ENCODE measurements around the gene ITGA4. TPM values are rescaled to one million over a fixed set of nuclear protein-coding genes. Genes with fewer than 3 reads are reported as not detected.

The ITGA4 gene
- total RNA-seq, 4 donors from 2014 or later, result 3.2 to 7.0 (median 4.6) TPM

GRCh38 chr2:181420259-181421130 is 36.7 kb upstream of the ITGA4 start:
- no peaks in the 10 kb centered on the region for H3K36me3 ChIP-seq
- no peaks in the 10 kb centered on the region for H3K27me3 ChIP-seq
- TF ChIP-seq EP300 (IDR thresholded peaks at IDR 0.05) (no peak), CTCF (IDR thresholded peaks at IDR 0.05) (no peak), POLR2A (IDR thresholded peaks at IDR 0.05) (no peak), POLR2AphosphoS5 (IDR thresholded peaks at IDR 0.05) (no peak)
- no peak overlapping the region for H3K4me3 ChIP-seq
- H3K9me3 ChIP-seq, result no peaks in the 10 kb centered on the region
- no peaks in the 10 kb centered on the region for H3K4me1 ChIP-seq
- no peak overlapping the region for H3K27ac ChIP-seq
- WGBS, 2 donors (ENCODE audit: low coverage in 1 of 2), result 79% methylated on average over 6 of the region's 6 CpGs; no CpG with 5 or more reads in 1 of the 2 donors
- no peak for ATAC-seq

- WGBS, 2 donors (ENCODE audit: low coverage in 1 of 2), result 48 to 69% methylated on average over 1 of the region's 1 CpG
- Histone ChIP-seq H3K27me3 (no peaks in the 10 kb centered on the region), H3K36me3 (no peaks in the 10 kb centered on the region), H3K4me1 (peaks cover 0 to 5% (median 0%) of the 10 kb centered on the region in 3 donors), H3K4me3 (no peak overlapping the region), H3K9me3 (no peaks in the 10 kb centered on the region), H3K27ac (no peak overlapping the region)
- TF ChIP-seq POLR2A (IDR thresholded peaks at IDR 0.05) (no peak), POLR2AphosphoS5 (IDR thresholded peaks at IDR 0.05) (no peak), CTCF (IDR thresholded peaks at IDR 0.05) (no peak), EP300 (IDR thresholded peaks at IDR 0.05) (no peak)
- ATAC-seq, result no peak
Measured at GRCh38 chr2:181421131-181421458, 36.1 kb upstream of the ITGA4 start.

GRCh38 chr2:181421464-181421863 is 35.7 kb upstream of the ITGA4 start:
- no peaks in the 10 kb centered on the region for H3K9me3 ChIP-seq
- H3K4me3 ChIP-seq, result no peak overlapping the region
- TF ChIP-seq POLR2AphosphoS5 (IDR thresholded peaks at IDR 0.05), result no peak
- no peak overlapping the region for H3K27ac ChIP-seq
- no peak for ATAC-seq
- WGBS, 2 donors (ENCODE audit: low coverage in 1 of 2), result 92 to 96% methylated on average over 2 of the region's 2 CpGs
- no peaks in the 10 kb centered on the region for H3K27me3 ChIP-seq
- H3K36me3 ChIP-seq, result no peaks in the 10 kb centered on the region
- peaks cover 0 to 6% (median 0%) of the 10 kb centered on the region in 3 donors for H3K4me1 ChIP-seq

- Histone ChIP-seq H3K4me1 (peaks cover 0 to 6% (median 0%) of the 10 kb centered on the region in 3 donors), H3K27me3 (no peaks in the 10 kb centered on the region), H3K27ac (no peak overlapping the region), H3K36me3 (no peaks in the 10 kb centered on the region), H3K9me3 (no peaks in the 10 kb centered on the region), H3K4me3 (no peak overlapping the region)
- no peak for ATAC-seq
- TF ChIP-seq POLR2AphosphoS5 (IDR thresholded peaks at IDR 0.05) (no peak), EP300 (IDR thresholded peaks at IDR 0.05) (no peak), CTCF (IDR thresholded peaks at IDR 0.05) (no peak), POLR2A (IDR thresholded peaks at IDR 0.05) (no peak)
- 40 to 75% methylated on average over 2 of the region's 2 CpGs for WGBS, 2 donors (ENCODE audit: low coverage in 1 of 2)
Measured at GRCh38 chr2:181426672-181427071, 30.5 kb upstream of the ITGA4 start.

- Histone ChIP-seq H3K4me3 (no peak overlapping the region), H3K27me3 (no peaks in the 10 kb centered on the region), H3K4me1 (peaks cover 0 to 6% (median 0%) of the 10 kb centered on the region in 3 donors), H3K27ac (no peak overlapping the region), H3K9me3 (no peaks in the 10 kb centered on the region), H3K36me3 (no peaks in the 10 kb centered on the region)
- no peak for TF ChIP-seq EP300 (IDR thresholded peaks at IDR 0.05)
- no peak for TF ChIP-seq CTCF (IDR thresholded peaks at IDR 0.05)
- TF ChIP-seq POLR2AphosphoS5 (IDR thresholded peaks at IDR 0.05), result no peak
- no peak for TF ChIP-seq POLR2A (IDR thresholded peaks at IDR 0.05)
- no peak for ATAC-seq
- 47 to 68% methylated on average over 2 to 3 of the region's 3 CpGs for WGBS, 2 donors (ENCODE audit: low coverage in 1 of 2)
Measured at GRCh38 chr2:181430406-181431118, 26.6 kb upstream of the ITGA4 start.

Measured in gastroesophageal sphincter (tissue), 4 donors.